Measurements from ENCODE around the gene ZSWIM3.

The ZSWIM3 gene

GRCh38 chr20:45848969-45849582 is 8.3 kb upstream of the ZSWIM3 start:
- TF ChIP-seq CTCF (IDR thresholded peaks at IDR 0.05; ENCODE audit: low read depth, low read length), result no peak
- H3K4me3 ChIP-seq (replicated peaks in 1 of 2; ENCODE audit: low read depth in 2 of 2, low read length in 2 of 2), result no peak overlapping the region
- no peak for DNase-seq (ENCODE audit: low read depth in 2 of 2)

- no peak for DNase-seq (ENCODE audit: low read depth in 2 of 2)
- TF ChIP-seq CTCF (IDR thresholded peaks at IDR 0.05; ENCODE audit: low read depth, low read length), result no peak
- no peak overlapping the region for H3K4me3 ChIP-seq (replicated peaks in 1 of 2; ENCODE audit: low read depth in 2 of 2, low read length in 2 of 2)
These were observed 7.2 kb upstream of the ZSWIM3 start for GRCh38 chr20:45850238-45850637.

- TF ChIP-seq CTCF (IDR thresholded peaks at IDR 0.05; ENCODE audit: low read depth, low read length), result no peak
- no peak for DNase-seq (ENCODE audit: low read depth in 2 of 2)
- no peak overlapping the region for H3K4me3 ChIP-seq (replicated peaks in 1 of 2; ENCODE audit: low read depth in 2 of 2, low read length in 2 of 2)
These were observed 6.5 kb upstream of the ZSWIM3 start for GRCh38 chr20:45850926-45851325.

- no peak for TF ChIP-seq CTCF (IDR thresholded peaks at IDR 0.05; ENCODE audit: low read depth, low read length)
- no peak for DNase-seq (ENCODE audit: low read depth in 2 of 2)
- no peak overlapping the region for H3K4me3 ChIP-seq (replicated peaks in 1 of 2; ENCODE audit: low read depth in 2 of 2, low read length in 2 of 2)
These were observed 5.9 kb upstream of the ZSWIM3 start for GRCh38 chr20:45851501-45851900.

GRCh38 chr20:45852326-45852725 is 5.1 kb upstream of the ZSWIM3 start:
- no peak for TF ChIP-seq CTCF (IDR thresholded peaks at IDR 0.05; ENCODE audit: low read depth, low read length)
- H3K4me3 ChIP-seq (replicated peaks in 1 of 2; ENCODE audit: low read depth in 2 of 2, low read length in 2 of 2), result no peak overlapping the region
- no peak for DNase-seq (ENCODE audit: low read depth in 2 of 2)

GRCh38 chr20:45853484-45853883 is 3.9 kb upstream of the ZSWIM3 start:
- no peak overlapping the region for H3K4me3 ChIP-seq (replicated peaks in 1 of 2; ENCODE audit: low read depth in 2 of 2, low read length in 2 of 2)
- no peak for DNase-seq (ENCODE audit: low read depth in 2 of 2)
- TF ChIP-seq CTCF (IDR thresholded peaks at IDR 0.05; ENCODE audit: low read depth, low read length), result no peak

GRCh38 chr20:45857882-45858216 is 435 bp downstream of the ZSWIM3 start:
- TF ChIP-seq CTCF (IDR thresholded peaks at IDR 0.05; ENCODE audit: low read depth, low read length), result no peak
- H3K4me3 ChIP-seq (replicated peaks in 1 of 2; ENCODE audit: low read depth in 2 of 2, low read length in 2 of 2), result peak overlapping the region; percentile 63 to 86
- DNase-seq (ENCODE audit: low read depth in 2 of 2), result no peak

Data from cardiac fibroblast (primary cell).